MM.1S (cell line): ENCODE measurements around the gene DCBLD2.

Experiments
- CTCF ChIP-seq: fragments of 300-600 bp; sonication (generic); IDR thresholded peaks from 2 replicates; pipeline ENCODE4 v1.5.1; 2016; ENCODE audit warnings: antibody characterized with exemption, low read length, mixed read lengths
- EZH2phosphoT487 ChIP-seq: fragments of 300-600 bp; sonication (generic); IDR thresholded peaks from 2 replicates; pipeline ENCODE4 v1.6.1; 2018; ENCODE audit warnings: antibody characterized with exemption, low read length

GRCh38 chr3:98765721-98766120, 135.8 kb downstream of the DCBLD2 start:
- TF ChIP-seq CTCF (no peak), EZH2phosphoT487 (no peak)
